ENCODE measurements around the gene UBE2E2. TPM values are rescaled to one million over a fixed set of nuclear protein-coding genes. Genes with fewer than 3 reads are reported as not detected.

UBE2E2 gene
- total RNA-seq, 3 donors from 2014 or later = 31.5 to 96.2 (median 59.7) TPM

DNA sequence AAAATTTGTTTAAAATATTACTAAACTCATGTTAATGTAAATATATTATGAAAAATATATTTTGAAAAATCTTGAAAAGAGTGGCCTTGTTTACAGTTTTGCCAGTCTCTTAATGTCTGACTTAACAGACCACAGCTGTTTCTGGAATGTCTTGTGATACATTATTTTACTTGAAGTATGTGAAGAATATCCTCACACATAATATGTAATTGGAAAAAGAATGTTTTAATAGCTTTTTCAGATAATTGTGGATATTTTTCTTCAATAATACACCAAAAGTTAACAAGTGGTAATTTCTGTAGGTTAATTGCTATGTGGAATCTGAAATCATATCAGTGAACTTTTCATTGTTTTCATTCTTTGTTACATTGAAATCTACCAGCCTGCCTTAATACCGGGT, 101.3 kb downstream of the UBE2E2 start:
- TF ChIP-seq POLR2A (IDR thresholded peaks at IDR 0.05) = no peak
- TF ChIP-seq POLR2AphosphoS5 (IDR thresholded peaks at IDR 0.05) = no peak
- TF ChIP-seq, protein P1, sequence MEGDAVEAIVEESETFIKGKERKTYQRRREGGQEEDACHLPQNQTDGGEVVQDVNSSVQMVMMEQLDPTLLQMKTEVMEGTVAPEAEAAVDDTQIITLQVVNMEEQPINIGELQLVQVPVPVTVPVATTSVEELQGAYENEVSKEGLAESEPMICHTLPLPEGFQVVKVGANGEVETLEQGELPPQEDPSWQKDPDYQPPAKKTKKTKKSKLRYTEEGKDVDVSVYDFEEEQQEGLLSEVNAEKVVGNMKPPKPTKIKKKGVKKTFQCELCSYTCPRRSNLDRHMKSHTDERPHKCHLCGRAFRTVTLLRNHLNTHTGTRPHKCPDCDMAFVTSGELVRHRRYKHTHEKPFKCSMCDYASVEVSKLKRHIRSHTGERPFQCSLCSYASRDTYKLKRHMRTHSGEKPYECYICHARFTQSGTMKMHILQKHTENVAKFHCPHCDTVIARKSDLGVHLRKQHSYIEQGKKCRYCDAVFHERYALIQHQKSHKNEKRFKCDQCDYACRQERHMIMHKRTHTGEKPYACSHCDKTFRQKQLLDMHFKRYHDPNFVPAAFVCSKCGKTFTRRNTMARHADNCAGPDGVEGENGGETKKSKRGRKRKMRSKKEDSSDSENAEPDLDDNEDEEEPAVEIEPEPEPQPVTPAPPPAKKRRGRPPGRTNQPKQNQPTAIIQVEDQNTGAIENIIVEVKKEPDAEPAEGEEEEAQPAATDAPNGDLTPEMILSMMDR (IDR thresholded peaks at IDR 0.05) = no peak
- no peak for DNase-seq (ENCODE audit: low spot score in 2 of 2)
- intact Hi-C loops (cut with DNase I; ENCODE audit: low total_unique reads) = no loop called here

DNA sequence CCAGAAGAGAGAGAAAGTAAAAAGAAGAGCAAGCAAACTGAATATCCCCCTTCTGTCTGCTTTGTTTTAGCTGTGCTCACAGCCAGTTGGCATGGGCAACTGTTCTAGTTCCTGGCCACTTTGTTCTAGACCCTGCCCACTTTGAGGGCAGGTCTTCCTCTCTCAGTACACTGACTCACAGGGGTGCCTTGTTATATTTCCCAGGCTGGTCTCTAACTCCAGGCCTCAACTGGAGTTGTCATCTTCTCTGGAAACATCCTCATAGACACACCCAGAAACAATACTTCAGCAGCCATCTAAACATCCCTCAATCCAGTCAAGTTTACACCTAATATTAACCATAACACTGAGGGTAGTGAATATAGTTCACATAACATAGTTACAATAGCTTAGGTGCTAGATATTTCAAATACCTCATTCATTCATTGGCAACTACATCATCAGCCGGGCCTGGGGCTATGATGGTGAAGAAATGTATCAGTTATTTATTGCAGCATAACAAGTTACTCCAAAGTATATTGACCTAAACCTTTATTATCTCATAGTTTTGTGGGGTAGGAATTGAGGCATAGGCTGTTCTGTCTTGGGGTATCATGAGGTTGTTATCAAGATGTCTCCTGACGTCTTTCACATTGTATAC, 106.0 kb downstream of the UBE2E2 start:
- no peaks in the 10 kb centered on the region for H3K9me3 ChIP-seq
- H3K36me3 ChIP-seq = no peaks in the 10 kb centered on the region
- no peak overlapping the region for H3K4me3 ChIP-seq
- no peaks in the 10 kb centered on the region for H3K4me1 ChIP-seq
- DNase-seq (ENCODE audit: low spot score in 2 of 2) = no peak
- TF ChIP-seq POLR2A (IDR thresholded peaks at IDR 0.05) (no peak), POLR2AphosphoS5 (IDR thresholded peaks at IDR 0.05) (no peak)
- TF ChIP-seq, protein P1 (IDR thresholded peaks at IDR 0.05) = no peak
- intact Hi-C loops (cut with DNase I; ENCODE audit: low total_unique reads) = no loop called here
- H3K27me3 ChIP-seq = no peaks in the 10 kb centered on the region
- no peak overlapping the region for H3K27ac ChIP-seq

More for the DNA sequence above, 101.3 kb downstream of the UBE2E2 start:
- H3K4me1 ChIP-seq = no peaks in the 10 kb centered on the region
- H3K36me3 ChIP-seq = no peaks in the 10 kb centered on the region
- no peaks in the 10 kb centered on the region for H3K27me3 ChIP-seq
- H3K27ac ChIP-seq = no peak overlapping the region
- no peak overlapping the region for H3K4me3 ChIP-seq
- H3K9me3 ChIP-seq = no peaks in the 10 kb centered on the region

DNA sequence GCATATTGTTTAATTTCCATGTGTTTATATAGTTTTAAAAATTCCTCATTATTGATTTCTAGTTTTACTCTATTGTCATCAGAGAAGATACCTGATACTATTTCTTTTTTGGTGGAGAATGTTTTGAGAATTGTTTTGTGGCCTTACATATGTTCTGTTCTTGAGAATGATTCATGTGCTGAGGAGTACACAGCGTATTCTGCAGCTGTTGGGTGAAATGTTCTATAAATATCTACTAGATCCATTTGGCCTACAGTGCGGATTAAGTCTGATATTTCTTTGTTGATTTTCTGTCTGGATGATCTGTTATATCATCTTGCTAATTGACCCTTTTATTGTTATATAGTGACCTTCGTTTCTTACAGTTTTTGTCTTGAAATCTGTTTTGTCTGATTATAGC, 109.7 kb downstream of the UBE2E2 start:
- Histone ChIP-seq H3K4me1 (no peaks in the 10 kb centered on the region), H3K36me3 (no peaks in the 10 kb centered on the region), H3K9me3 (no peaks in the 10 kb centered on the region), H3K4me3 (no peak overlapping the region), H3K27me3 (no peaks in the 10 kb centered on the region), H3K27ac (no peak overlapping the region)
- TF ChIP-seq POLR2A (IDR thresholded peaks at IDR 0.05) (no peak), POLR2AphosphoS5 (IDR thresholded peaks at IDR 0.05) (no peak)
- TF ChIP-seq, protein P1 (IDR thresholded peaks at IDR 0.05) = no peak
- intact Hi-C loops (cut with DNase I; ENCODE audit: low total_unique reads) = no loop called here
- no peak for DNase-seq (ENCODE audit: low spot score in 2 of 2)

DNA sequence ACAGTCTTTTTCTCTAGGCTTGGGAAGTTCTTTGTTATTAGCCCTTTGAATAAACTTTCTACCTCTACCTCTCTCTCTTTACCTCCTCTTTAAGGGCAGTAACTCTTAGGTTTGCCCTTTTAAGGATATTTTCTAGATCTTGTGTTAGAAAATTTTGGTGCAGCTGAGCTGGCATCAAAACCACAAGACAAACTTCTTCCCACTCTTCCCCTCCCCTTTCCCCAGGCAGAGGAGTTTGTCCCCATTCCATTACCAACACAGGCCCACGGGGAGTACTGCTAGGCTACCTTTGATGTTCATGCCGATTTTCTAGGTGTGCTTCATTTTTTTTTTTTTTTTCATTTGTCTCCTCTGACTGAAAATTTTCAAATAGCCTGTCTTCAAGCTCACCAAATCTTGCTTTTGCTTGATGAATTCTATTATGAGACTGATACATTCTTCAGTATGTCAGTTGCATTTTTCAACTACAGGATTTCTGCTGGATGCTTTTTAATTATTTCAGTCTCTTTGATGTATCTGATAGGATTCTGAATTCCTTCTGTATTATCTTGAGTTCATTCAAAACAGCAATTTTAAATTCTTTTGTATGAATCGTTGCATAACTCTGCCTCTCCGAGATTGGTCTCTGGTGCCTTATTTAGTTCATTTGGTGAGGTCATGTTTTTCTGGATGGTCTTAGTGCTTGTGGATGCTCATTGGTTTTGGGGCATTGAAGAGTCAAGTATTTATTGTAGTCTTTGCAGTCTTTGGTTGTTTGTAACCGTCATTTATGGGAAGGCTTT, 112.0 kb downstream of the UBE2E2 start:
- H3K36me3 ChIP-seq = no peaks in the 10 kb centered on the region
- no peaks in the 10 kb centered on the region for H3K4me1 ChIP-seq
- H3K4me3 ChIP-seq = no peak overlapping the region
- no peaks in the 10 kb centered on the region for H3K27me3 ChIP-seq
- TF ChIP-seq POLR2AphosphoS5 (IDR thresholded peaks at IDR 0.05) (no peak), POLR2A (IDR thresholded peaks at IDR 0.05) (no peak)
- TF ChIP-seq, protein P1 (IDR thresholded peaks at IDR 0.05) = no peak
- intact Hi-C loops (cut with DNase I; ENCODE audit: low total_unique reads) = no loop called here
- no peaks in the 10 kb centered on the region for H3K9me3 ChIP-seq
- DNase-seq (ENCODE audit: low spot score in 2 of 2) = no peak
- no peak overlapping the region for H3K27ac ChIP-seq

DNA sequence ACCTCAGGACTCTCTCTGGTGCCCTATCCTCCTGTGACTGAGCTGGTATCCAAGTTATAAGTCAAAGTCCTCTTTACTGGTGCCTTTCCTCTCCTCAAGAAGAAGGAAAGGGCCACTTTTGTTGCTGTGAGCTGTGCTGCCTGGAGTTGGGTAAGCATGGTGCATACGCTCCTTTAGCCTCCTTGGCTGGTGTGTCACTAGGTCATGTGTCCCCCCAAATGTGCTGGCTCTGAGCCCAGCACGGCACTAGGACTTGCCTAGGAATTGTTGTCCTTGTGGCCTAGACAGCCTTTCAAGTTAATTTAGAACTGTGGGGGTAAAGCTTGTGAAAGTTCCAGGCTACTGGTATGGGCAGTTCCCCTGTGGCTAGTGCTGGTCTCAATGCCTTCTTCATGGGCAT, 113.8 kb downstream of the UBE2E2 start:
- Histone ChIP-seq H3K4me3 (no peak overlapping the region), H3K9me3 (no peaks in the 10 kb centered on the region), H3K36me3 (no peaks in the 10 kb centered on the region), H3K27ac (no peak overlapping the region), H3K27me3 (no peaks in the 10 kb centered on the region), H3K4me1 (no peaks in the 10 kb centered on the region)
- no peak for DNase-seq (ENCODE audit: low spot score in 2 of 2)
- TF ChIP-seq POLR2AphosphoS5 (IDR thresholded peaks at IDR 0.05) (no peak), POLR2A (IDR thresholded peaks at IDR 0.05) (no peak)
- TF ChIP-seq, protein P1 (IDR thresholded peaks at IDR 0.05) = no peak
- intact Hi-C loops (cut with DNase I; ENCODE audit: low total_unique reads) = no loop called here
